ENCODE data around the gene MOGAT2. TPM values are rescaled to one million over a fixed set of nuclear protein-coding genes. Genes with fewer than 3 reads are reported as not detected.

Gene MOGAT2
- polyA plus RNA-seq, 1 of the 3 experiments (the other 2 are of a cell fraction): 0.03 TPM

DNA sequence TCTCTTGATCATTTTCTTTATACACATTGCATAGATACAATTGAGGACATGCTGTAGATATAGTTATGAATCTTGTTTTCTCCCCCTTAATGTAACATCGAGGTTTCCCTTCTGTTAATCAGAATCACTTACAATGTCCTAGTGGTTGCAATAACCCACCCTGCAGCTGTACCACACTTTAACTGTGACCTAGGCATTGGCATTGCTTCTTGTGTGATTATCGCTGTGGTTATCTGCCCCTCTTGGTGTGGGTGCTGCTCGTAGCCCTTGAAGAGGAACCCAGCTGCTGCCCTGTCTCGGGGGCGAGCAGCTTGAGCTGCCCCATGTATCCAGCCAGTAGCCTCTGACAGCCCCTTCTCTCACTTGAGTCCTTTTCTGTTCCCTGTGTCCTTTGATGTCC, 52.5 kb downstream of the MOGAT2 start:
- H3K27ac ChIP-seq (ENCODE audit: low read depth in 2 of 2, low read length in 1 of 2): no peak overlapping the region
- ChIA-PET POLR2A (interaction anchor here (0.6 to 1.1 kb wide), 3 partner anchors 109 to 216 kb away, joined by 3 to 7 read pairs (median 3); no protein-coding TSS in a partner anchor), CTCF (interaction anchor here (1.1 to 1.3 kb wide), 2 partner anchors 33 to 64 kb away, joined by 3 to 8 read pairs; no protein-coding TSS in a partner anchor)
- no peaks in the 10 kb centered on the region for H3K79me2 ChIP-seq (ENCODE audit: insufficient read depth)
- no peaks in the 10 kb centered on the region for H3K9me3 ChIP-seq
- no peak overlapping the region for H2AFZ ChIP-seq (ENCODE audit: low read depth)
- no peaks in the 10 kb centered on the region for H4K20me1 ChIP-seq (ENCODE audit: insufficient read depth)
- peaks cover 5 to 11% of the 10 kb centered on the region in 2 experiments; a peak in 3 of 4 replicates for H3K4me1 ChIP-seq (ENCODE audit: control insufficient read depth in 1 of 2, insufficient read depth in 2 of 2, low read depth in 1 of 2, low read length in 1 of 2)
- WGBS (ENCODE audit: low lambda C conversion rate): 81% methylated on average over 5 of the region's 5 CpGs
- H3F3A ChIP-seq (replicated peaks; ENCODE audit: insufficient read depth): no peaks in the 10 kb centered on the region
- H3K4me3 ChIP-seq (ENCODE audit: low read depth in 2 of 2, low read length in 1 of 2): no peak overlapping the region
- H3K9me2 ChIP-seq: no peaks in the 10 kb centered on the region
- H3K27me3 ChIP-seq (ENCODE audit: insufficient read depth): peaks cover 8% of the 10 kb centered on the region
- no peaks in the 10 kb centered on the region for H3K36me3 ChIP-seq (replicated peaks in 1 of 2; ENCODE audit: control insufficient read depth in 1 of 2, insufficient read depth in 2 of 2, low read length in 1 of 2)
- no peak for TF ChIP-seq SMC3 (IDR thresholded peaks at IDR 0.05; ENCODE audit: low read depth, low read length)
- no peak for TF ChIP-seq FOXJ3 (CRISPR knock-in tag; IDR thresholded peaks at IDR 0.05)
- TF ChIP-seq CHD2 (IDR thresholded peaks at IDR 0.05; ENCODE audit: low read length, partially characterized antibody): no peak
- TF ChIP-seq SIN3A (IDR thresholded peaks at IDR 0.05; ENCODE audit: borderline replicate concordance, low read depth, low read length): no peak
- TF ChIP-seq, protein P1, sequence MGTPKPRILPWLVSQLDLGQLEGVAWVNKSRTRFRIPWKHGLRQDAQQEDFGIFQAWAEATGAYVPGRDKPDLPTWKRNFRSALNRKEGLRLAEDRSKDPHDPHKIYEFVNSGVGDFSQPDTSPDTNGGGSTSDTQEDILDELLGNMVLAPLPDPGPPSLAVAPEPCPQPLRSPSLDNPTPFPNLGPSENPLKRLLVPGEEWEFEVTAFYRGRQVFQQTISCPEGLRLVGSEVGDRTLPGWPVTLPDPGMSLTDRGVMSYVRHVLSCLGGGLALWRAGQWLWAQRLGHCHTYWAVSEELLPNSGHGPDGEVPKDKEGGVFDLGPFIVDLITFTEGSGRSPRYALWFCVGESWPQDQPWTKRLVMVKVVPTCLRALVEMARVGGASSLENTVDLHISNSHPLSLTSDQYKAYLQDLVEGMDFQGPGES (IDR thresholded peaks at IDR 0.05; ENCODE audit: low read depth, low read length): no peak
- no peak for TF ChIP-seq RFX5 (IDR thresholded peaks at IDR 0.05; ENCODE audit: low read length)
- TF ChIP-seq FOSL2 (IDR thresholded peaks at IDR 0.05; ENCODE audit: borderline replicate concordance, low read depth): no peak
- TF ChIP-seq, protein P2, sequence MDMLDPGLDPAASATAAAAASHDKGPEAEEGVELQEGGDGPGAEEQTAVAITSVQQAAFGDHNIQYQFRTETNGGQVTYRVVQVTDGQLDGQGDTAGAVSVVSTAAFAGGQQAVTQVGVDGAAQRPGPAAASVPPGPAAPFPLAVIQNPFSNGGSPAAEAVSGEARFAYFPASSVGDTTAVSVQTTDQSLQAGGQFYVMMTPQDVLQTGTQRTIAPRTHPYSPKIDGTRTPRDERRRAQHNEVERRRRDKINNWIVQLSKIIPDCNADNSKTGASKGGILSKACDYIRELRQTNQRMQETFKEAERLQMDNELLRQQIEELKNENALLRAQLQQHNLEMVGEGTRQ (IDR thresholded peaks at IDR 0.05; ENCODE audit: borderline replicate concordance, low read depth, low read length): no peak
- TF ChIP-seq NRF1 (IDR thresholded peaks at IDR 0.05; ENCODE audit: low read depth, low read length): no peak
- TF ChIP-seq RAD21 (IDR thresholded peaks at IDR 0.05; ENCODE audit: low read length): no peak
- TF ChIP-seq, protein P3, sequence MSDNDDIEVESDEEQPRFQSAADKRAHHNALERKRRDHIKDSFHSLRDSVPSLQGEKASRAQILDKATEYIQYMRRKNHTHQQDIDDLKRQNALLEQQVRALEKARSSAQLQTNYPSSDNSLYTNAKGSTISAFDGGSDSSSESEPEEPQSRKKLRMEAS (IDR thresholded peaks at IDR 0.05; ENCODE audit: low read depth): no peak
- TF ChIP-seq TEAD4 (IDR thresholded peaks at IDR 0.05; ENCODE audit: borderline replicate concordance, insufficient read depth): no peak
- no peak for TF ChIP-seq FOXM1 (IDR thresholded peaks at IDR 0.05; ENCODE audit: low read depth)
- no peak for TF ChIP-seq POLR2AphosphoS5 (IDR thresholded peaks at IDR 0.05; ENCODE audit: low read depth, low read length)
- TF ChIP-seq NFIC (IDR thresholded peaks at IDR 0.05; ENCODE audit: borderline replicate concordance): no peak
- TF ChIP-seq TAF1 (IDR thresholded peaks at IDR 0.05; ENCODE audit: borderline replicate concordance, low read depth, low read length): no peak
- no peak for TF ChIP-seq EZH2phosphoT487 (IDR thresholded peaks at IDR 0.05; ENCODE audit: borderline replicate concordance, low read depth)
- TF ChIP-seq EP300 (IDR thresholded peaks at IDR 0.05; ENCODE audit: borderline replicate concordance in 1 of 2, low read depth in 1 of 2, low read length in 1 of 2): no peak
- TF ChIP-seq MXI1 (IDR thresholded peaks at IDR 0.05; ENCODE audit: low read depth, low read length): no peak
- no peak for TF ChIP-seq TCF12 (IDR thresholded peaks at IDR 0.05)
- H3K4me2 ChIP-seq: no peak overlapping the region
- H3K9ac ChIP-seq: no peak overlapping the region
- no peak for DNase-seq

Data from SK-N-SH (cell line).